ENCODE data around the gene CBARP.

DNA sequence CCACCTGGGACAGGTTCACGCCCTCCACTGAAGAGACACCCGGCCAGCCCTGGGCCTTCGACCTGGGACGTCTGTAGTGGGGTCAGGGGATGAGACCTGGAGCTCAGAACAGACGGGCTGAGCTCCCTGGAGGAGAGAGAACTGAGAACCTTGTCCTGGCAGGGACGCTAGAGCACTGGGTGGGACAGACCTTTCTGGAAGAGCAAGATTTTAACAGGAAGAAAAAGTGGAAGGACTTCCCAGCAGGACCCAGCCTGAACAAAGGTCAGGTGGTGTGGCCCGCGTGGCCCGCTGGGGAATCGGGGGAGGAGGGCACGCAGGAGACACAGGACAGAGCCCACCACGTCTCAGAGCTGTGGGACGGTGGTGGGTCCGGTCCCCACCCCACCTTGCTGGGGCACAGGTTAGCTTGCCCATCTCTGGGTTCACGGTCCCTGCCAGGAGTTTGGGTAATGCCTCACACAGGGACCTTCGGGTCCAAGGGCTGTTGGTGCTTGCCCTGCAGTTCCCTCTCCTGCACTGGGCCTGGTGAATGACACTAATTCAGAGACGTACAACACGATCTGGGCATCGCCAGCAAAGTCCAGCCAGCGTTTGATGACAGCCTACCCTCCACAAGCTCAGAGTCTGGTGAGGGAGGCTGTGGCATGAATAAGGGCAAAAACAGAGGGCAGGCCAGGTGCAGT lies 46.6 kb upstream of the CBARP start:
- TF ChIP-seq, protein P1, sequence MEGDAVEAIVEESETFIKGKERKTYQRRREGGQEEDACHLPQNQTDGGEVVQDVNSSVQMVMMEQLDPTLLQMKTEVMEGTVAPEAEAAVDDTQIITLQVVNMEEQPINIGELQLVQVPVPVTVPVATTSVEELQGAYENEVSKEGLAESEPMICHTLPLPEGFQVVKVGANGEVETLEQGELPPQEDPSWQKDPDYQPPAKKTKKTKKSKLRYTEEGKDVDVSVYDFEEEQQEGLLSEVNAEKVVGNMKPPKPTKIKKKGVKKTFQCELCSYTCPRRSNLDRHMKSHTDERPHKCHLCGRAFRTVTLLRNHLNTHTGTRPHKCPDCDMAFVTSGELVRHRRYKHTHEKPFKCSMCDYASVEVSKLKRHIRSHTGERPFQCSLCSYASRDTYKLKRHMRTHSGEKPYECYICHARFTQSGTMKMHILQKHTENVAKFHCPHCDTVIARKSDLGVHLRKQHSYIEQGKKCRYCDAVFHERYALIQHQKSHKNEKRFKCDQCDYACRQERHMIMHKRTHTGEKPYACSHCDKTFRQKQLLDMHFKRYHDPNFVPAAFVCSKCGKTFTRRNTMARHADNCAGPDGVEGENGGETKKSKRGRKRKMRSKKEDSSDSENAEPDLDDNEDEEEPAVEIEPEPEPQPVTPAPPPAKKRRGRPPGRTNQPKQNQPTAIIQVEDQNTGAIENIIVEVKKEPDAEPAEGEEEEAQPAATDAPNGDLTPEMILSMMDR (IDR thresholded peaks at IDR 0.05), result no peak
- peak; percentile 19 for TF ChIP-seq POLR2A (IDR thresholded peaks at IDR 0.05)

Measured in right lobe of liver (tissue), 4 donors.